D341Med (cell line): ENCODE results near the gene ZNF32.

ENCODE experiments used
- DNase-seq: peaks from one replicate; pipeline ENCODE4 v3.0.0; 2012; ENCODE audit warnings: low spot score

Gene ZNF32

DNA sequence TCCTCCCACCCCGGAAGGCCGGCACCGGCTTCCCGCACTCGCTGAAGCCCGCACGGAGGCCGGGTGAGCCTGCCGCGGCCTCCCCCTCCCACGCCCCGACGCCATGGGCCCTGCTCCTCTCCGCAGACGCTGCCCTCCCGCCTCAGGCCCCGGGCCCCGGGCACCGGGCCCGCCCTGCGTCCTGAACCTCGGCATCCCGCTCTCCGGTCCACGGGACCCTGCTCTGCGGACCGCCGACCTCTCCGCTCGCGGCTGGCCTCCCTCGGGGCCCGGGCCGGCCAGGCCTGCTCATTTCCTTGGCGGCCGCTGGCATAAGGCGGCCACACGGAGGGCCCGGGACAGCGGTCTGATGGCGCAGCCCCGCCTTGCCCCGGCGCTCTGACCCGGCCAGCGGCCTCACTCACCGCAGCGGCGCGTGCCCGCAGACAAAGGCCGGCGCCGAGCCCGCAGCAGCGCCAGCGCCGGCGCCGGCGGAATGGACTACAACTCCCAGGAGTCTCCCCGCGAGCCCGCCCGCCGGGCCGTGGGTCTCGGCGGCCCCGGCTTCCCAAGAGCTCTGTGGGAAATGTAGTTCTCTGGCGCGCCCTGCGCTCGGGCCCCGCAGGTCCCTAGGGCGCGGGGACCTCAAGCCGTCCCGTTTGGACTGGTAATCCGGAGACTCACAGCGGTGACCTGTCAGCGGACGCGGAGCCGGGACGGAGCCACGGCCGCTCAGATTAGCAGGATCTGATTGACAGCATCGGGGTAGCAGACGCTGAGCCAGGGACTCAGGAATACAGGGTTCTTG, at the start of gene ZNF32:
Gene ZNF32 (minus strand): TSS at position 484 of the 787 bp plus-strand sequence. CDS start 2,748 bp downstream, outside the sequence.
- peak; percentile 100 for DNase-seq

DNA sequence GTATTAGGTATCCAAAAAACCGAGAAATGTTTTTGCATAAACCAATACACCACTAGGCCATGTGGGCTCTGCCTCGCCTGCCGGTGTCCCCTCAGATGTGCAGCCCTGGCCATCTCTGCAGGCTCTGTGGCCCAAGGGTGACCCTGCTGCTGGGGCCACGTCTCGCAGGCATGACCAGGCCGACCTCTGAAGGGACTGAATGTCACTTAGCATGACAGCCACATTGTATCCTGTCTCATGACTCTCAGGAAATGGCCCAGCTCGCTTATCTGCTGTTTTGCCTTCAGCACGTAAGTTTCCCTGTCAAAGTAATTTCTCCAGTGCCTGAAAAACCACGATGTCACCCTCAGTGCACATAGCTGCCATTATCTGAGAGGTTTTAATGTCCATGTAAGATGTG, 49.5 kb upstream of the ZNF32 start:
- DNase-seq, result no peak

GRCh38 chr10:43696909-43697483, 48.3 kb upstream of the ZNF32 start:
- no peak for DNase-seq

GRCh38 chr10:43695730-43696129, 47.0 kb upstream of the ZNF32 start:
- no peak for DNase-seq

DNA sequence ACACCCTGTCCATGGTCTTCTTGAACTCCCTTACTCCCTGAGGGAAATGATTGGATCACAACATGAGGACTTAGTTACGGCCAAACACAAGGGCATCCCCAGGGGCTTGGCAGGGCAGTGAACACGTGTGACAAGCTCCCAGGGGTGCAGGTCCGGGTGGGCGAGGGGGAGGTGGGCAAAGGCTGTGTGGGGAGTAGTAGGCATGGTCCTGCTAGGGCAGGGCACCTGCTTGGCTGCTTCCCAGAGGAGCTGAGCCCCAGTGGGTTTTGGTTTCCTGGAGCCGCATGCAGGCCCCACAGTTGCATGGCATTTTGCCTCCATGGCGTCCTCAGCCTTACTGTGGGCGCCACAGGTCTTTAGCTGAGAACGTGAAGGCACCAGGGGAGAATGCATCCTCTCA, 46.6 kb upstream of the ZNF32 start:
- no peak for DNase-seq

DNA sequence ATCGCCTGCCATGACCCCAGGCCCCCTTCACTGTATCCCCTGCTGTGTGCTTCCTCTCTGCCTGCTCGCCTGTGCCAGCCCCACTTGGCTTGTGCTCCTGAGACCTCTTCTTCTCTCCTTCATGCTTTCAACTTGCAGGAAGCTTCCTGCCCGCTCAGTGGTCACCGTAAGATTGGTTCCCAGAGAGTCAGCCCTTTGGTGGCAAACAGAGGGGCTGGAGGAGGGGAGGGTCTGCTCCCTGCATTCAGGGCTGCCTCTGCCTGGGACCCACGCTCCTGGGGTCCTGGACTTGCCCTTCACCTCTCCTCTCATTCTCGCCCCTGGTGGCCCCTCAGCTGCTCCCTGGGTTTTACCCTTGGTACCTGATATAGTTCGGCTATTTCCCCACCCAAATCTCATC, 45.8 kb upstream of the ZNF32 start:
- DNase-seq, result no peak

DNA sequence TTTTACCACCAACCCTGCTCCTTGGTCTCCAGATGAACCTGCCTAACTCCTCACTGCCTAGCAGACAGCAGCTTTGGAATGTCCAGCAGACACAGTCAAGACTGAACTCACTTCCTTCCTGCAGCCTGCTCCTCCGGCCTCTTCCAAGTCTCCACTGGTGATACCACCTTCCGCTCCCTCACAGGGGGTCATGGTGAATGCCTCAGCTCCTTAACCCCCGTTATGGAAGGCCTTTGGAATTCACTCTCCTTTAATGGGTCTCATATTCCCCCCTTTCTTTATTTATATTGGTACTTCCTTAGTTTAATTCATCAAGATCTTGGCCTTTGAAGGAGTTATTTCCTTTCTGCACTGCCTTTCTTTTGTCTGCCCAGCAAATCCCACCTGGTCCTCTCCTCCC, 44.9 kb upstream of the ZNF32 start:
- no peak for DNase-seq

DNA sequence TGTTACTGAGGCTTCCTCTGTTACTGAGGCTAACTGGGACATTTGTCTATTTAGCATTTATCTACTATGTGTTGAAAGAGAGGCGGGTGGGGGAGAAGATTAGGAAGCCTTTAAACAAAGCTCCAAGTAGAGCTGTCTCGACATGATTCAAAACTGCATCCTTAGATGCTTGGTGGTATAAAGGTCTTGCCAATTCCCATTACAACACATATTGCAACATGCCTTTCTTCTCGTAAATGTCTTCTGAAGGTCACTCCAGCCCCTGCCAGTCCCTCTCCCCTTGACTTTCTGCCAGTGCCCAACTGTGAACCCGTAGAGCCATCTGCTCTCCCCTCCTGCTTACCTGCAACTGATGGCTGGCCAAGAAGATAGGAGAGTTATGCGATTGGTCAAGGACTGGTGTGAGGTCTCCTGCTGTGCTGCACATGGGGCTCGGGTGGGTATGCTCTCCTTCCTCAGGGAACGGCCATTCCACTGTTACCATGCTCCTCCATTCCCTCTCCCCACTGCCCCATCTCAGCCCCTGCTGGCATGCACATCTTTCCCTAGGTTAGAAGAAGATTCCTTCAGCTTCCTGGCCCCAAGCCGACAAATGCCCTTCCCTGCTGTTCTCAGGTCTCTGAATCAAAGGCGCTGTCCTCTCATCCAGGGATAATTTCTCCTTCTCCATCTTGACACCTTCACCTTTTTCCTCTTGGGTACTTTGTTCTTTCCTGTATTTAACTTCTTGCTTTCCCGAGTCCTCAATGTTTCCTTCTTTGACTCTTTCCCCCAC, 43.6 kb upstream of the ZNF32 start:
- no peak for DNase-seq

DNA sequence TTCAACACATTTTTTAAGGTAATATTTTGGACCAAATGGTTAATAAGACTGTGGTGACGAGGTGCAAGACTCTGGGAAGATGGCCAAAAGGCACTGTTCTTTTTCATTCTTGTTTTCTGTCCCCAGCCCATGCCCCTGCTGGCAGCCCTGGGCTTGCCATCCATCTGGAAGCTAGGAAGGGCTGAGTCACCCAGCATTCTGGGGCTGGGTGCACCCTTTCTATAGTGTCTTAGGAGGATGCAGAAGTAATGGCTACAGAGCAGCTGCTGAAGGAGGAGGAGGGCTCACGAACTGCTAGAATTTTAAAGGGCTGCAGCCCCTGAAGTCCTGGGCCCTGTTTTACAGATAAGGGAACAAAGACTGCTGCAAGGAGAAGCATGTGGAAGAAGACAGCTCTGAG, 42.8 kb upstream of the ZNF32 start:
- no peak for DNase-seq

DNA sequence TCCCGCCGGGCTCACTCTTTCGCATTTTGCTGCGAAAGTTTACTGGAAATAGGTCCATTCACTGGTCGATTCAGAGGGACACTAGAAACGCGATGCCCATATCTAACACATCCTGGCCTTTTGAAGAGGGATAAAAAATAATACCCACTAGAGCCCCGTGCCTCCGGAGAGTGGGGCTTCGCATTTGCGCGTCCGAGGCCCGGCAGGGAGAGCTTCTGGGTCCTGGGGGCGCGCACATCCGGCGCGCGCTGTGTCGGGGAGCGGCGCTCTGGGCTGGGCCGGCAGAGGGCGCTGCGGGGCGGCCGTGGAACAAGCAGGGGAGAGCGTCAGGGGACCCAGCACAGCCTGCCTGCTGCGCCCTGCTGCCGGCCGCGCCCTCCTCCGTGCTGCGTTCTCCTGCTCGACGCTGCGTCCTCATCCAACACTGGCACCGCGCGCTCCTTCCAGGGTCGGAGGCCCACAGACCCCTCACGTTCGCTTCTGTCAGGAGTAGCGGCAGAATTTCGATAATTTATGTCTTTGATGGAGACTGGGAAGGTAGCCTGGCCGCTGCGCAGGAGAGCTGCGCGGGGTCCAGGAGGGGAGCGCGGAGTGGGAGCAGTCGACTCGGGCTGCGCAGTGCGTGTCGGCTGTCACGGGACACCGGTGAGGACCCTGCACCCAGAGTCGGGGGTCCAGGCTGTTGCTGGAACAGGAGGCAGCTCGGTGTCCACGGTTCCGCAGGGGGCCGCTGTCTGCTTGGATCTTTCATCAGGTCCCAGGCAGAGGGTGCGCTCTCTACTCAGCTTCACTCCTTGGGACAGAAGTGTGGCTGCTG, 41.5 kb upstream of the ZNF32 start:
- peak; percentile 98 for DNase-seq

DNA sequence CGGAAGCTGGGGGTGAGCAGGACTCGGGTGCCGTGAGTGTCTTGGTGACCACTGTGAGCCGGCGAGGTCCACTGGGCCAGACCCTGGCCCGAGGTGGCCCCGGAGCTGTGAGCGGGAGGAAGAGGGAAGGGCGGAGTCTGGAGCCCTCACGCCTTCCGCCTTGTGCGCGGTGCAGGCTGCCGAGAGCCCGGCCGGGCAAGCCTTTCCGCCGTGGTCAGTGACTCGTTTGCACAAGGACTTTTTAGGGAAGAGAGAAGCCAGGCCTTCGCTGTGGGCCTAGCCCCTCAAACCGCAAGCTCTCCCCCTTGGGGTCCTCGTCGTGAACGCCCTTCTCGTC, 40.9 kb upstream of the ZNF32 start:
- DNase-seq, result peak; percentile 74

GRCh38 chr10:43689007-43689491, 40.4 kb upstream of the ZNF32 start:
- peak; percentile 58 for DNase-seq

DNA sequence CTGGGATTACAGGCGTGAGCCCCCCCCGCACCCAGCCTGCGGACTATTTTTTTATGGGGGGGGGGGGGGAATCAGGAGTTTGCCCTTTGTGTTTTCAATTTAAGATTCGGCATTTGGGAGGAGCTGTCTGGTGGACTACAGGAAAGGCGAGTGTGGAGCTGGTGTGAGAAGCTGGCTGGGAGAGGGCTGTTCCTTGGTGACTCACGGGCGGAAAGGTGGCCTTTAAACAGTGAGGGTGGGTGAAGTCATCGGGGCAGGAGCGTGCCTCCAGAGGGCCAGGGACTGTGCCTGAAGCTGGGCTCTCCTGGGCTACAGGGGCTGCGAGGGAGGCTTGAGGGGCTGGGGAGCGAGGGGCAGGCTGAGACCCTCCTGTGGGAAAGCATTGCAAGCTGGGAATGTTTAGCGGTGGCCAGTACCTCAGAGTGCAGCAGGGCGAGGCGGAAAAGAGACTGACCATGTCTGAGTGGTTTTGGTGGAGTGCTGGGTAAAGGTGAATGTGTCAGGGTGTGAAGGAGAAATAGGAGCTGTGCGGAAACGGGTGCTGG, 39.7 kb upstream of the ZNF32 start:
- no peak for DNase-seq

GRCh38 chr10:43687373-43687772, 38.7 kb upstream of the ZNF32 start:
- DNase-seq, result no peak

- no peak for DNase-seq
Observed at GRCh38 chr10:43686414-43686813, 37.7 kb upstream of the ZNF32 start.

- DNase-seq, result no peak
Observed at GRCh38 chr10:43685744-43686143, 37.1 kb upstream of the ZNF32 start.

- no peak for DNase-seq
Observed at GRCh38 chr10:43684292-43684559, 35.5 kb upstream of the ZNF32 start.

- no peak for DNase-seq
Observed at GRCh38 chr10:43683451-43684291, 35.0 kb upstream of the ZNF32 start.

DNA sequence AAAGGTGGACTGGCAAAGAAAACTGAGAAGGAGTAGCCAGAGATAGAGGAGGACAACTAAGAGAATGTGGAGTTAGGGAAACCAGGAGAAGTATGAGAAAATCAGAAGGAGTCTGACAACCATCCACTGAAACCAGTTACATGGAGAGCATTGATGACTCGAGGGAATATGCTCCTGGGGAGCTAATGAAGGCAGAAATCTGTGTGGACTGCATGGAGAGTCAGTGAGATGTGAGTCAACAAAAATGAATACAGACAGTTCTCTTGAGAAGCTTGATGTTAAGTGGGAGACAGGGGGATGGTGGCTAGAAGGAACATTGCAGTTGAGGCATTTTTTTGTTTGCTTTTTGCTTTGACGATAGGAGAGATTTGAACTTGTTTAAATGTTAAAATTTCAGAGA, 34.3 kb upstream of the ZNF32 start:
- DNase-seq, result no peak

- DNase-seq, result no peak
Observed at GRCh38 chr10:43681721-43682120, 33.0 kb upstream of the ZNF32 start.

GRCh38 chr10:43681220-43681619, 32.5 kb upstream of the ZNF32 start:
- DNase-seq, result no peak
